Stimulated activated CD4-positive, alpha-beta T cell treated with anti-CD3 and anti-CD28 coated beads, TNF-alpha, amount 100 ng/mL, for 48 hours (primary cell): ENCODE data around the gene AIF1.
A peak's percentile ranks its signal among the peaks of the same experiment; 100 is the strongest.

ENCODE experiments used
- DNase-seq, 3 donors: peaks; one replicate each; pipeline ENCODE4 v3.0.0-alpha.2; 2020; ENCODE audit warnings: low read depth in 3 of 3

AIF1 gene

GRCh38 chr6:31614684-31615578, at the start of gene AIF1:
TSS of gene AIF1 (plus strand) at chr6:31615234. CDS start at chr6:31615330, 96 bp downstream.
- DNase-seq, result no peak

GRCh38 chr6:31567531-31568370, 47.3 kb upstream of the AIF1 start:
- DNase-seq, result no peak

- no peak for DNase-seq
These were observed 46.5 kb upstream of the AIF1 start for GRCh38 chr6:31568537-31568961.

DNA sequence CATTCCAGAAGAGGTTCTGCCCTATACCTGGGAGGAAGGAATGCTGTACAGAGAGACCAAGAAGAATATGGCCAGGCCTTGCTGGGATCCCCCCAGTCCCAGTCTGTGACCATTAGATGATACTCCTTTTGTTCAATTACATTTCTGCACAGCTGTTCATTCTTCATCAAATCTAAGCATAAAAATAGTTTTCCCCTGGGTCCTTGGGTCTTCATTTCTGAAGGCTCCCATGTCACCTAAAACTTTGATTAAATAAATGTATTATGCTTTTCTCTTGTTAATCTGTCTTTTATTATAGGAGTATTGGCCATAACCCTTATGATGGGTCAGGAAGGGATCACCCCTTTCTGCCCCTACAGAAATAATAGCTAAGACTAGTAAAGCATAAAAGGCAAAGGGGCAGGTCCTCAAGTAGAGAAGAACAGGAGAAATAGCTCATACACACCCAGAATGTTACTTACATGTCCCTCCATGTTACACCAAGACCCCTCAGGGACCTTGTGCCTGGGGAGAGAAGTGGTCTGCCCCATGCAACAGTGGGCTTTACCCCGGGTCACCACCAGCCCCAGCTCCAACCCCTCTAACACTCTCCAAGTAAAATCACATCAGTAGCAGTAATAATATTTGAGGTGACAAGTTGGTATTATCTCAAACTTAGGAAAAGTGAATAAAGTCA, 45.0 kb upstream of the AIF1 start:
- no peak for DNase-seq

DNA sequence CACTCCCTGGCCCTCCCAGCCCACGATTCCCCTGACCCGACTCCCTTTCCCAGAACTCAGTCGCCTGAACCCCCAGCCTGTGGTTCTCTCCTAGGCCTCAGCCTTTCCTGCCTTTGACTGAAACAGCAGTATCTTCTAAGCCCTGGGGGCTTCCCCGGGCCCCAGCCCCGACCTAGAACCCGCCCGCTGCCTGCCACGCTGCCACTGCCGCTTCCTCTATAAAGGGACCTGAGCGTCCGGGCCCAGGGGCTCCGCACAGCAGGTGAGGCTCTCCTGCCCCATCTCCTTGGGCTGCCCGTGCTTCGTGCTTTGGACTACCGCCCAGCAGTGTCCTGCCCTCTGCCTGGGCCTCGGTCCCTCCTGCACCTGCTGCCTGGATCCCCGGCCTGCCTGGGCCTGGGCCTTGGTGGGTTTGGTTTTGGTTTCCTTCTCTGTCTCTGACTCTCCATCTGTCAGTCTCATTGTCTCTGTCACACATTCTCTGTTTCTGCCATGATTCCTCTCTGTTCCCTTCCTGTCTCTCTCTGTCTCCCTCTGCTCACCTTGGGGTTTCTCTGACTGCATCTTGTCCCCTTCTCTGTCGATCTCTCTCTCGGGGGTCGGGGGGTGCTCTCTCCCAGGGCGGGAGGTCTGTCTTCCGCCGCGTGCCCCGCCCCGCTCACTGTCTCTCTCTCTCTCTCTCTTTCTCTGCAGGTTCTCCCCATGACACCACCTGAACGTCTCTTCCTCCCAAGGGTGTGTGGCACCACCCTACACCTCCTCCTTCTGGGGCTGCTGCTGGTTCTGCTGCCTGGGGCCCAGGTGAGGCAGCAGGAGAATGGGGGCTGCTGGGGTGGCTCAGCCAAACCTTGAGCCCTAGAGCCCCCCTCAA, 42.8 kb upstream of the AIF1 start, which contains the start of gene LTA:
LTA (plus strand) TSS at position 249 of the 871 bp plus-strand sequence; CDS start at position 703, 454 bp downstream.
- DNase-seq, result peak in 2 of 3 donors; percentile 75

DNA sequence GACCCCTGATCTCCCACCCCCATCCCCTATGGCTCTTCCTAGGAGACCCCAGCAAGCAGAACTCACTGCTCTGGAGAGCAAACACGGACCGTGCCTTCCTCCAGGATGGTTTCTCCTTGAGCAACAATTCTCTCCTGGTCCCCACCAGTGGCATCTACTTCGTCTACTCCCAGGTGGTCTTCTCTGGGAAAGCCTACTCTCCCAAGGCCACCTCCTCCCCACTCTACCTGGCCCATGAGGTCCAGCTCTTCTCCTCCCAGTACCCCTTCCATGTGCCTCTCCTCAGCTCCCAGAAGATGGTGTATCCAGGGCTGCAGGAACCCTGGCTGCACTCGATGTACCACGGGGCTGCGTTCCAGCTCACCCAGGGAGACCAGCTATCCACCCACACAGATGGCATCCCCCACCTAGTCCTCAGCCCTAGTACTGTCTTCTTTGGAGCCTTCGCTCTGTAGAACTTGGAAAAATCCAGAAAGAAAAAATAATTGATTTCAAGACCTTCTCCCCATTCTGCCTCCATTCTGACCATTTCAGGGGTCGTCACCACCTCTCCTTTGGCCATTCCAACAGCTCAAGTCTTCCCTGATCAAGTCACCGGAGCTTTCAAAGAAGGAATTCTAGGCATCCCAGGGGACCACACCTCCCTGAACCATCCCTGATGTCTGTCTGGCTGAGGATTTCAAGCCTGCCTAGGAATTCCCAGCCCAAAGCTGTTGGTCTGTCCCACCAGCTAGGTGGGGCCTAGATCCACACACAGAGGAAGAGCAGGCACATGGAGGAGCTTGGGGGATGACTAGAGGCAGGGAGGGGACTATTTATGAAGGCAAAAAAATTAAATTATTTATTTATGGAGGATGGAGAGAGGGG, 41.6 kb upstream of the AIF1 start:
- no peak for DNase-seq

DNA sequence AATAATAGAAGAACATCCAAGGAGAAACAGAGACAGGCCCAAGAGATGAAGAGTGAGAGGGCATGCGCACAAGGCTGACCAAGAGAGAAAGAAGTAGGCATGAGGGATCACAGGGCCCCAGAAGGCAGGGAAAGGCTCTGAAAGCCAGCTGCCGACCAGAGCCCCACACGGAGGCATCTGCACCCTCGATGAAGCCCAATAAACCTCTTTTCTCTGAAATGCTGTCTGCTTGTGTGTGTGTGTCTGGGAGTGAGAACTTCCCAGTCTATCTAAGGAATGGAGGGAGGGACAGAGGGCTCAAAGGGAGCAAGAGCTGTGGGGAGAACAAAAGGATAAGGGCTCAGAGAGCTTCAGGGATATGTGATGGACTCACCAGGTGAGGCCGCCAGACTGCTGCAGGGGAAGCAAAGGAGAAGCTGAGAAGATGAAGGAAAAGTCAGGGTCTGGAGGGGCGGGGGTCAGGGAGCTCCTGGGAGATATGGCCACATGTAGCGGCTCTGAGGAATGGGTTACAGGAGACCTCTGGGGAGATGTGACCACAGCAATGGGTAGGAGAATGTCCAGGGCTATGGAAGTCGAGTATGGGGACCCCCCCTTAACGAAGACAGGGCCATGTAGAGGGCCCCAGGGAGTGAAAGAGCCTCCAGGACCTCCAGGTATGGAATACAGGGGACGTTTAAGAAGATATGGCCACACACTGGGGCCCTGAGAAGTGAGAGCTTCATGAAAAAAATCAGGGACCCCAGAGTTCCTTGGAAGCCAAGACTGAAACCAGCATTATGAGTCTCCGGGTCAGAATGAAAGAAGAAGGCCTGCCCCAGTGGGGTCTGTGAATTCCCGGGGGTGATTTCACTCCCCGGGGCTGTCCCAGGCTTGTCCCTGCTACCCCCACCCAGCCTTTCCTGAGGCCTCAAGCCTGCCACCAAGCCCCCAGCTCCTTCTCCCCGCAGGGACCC, 40.6 kb upstream of the AIF1 start:
- DNase-seq, result no peak

DNA sequence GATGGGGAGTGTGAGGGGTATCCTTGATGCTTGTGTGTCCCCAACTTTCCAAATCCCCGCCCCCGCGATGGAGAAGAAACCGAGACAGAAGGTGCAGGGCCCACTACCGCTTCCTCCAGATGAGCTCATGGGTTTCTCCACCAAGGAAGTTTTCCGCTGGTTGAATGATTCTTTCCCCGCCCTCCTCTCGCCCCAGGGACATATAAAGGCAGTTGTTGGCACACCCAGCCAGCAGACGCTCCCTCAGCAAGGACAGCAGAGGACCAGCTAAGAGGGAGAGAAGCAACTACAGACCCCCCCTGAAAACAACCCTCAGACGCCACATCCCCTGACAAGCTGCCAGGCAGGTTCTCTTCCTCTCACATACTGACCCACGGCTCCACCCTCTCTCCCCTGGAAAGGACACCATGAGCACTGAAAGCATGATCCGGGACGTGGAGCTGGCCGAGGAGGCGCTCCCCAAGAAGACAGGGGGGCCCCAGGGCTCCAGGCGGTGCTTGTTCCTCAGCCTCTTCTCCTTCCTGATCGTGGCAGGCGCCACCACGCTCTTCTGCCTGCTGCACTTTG, 39.6 kb upstream of the AIF1 start, which contains the start of gene TNF:
TNF (plus strand) TSS at position 231 of the 567 bp plus-strand sequence; CDS start at position 408, 177 bp downstream.
- DNase-seq, result peak; percentile 77 to 85 (median 80)

DNA sequence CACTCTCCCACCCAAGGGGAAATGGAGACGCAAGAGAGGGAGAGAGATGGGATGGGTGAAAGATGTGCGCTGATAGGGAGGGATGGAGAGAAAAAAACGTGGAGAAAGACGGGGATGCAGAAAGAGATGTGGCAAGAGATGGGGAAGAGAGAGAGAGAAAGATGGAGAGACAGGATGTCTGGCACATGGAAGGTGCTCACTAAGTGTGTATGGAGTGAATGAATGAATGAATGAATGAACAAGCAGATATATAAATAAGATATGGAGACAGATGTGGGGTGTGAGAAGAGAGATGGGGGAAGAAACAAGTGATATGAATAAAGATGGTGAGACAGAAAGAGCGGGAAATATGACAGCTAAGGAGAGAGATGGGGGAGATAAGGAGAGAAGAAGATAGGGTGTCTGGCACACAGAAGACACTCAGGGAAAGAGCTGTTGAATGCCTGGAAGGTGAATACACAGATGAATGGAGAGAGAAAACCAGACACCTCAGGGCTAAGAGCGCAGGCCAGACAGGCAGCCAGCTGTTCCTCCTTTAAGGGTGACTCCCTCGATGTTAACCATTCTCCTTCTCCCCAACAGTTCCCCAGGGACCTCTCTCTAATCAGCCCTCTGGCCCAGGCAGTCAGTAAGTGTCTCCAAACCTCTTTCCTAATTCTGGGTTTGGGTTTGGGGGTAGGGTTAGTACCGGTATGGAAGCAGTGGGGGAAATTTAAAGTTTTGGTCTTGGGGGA, 38.9 kb upstream of the AIF1 start:
- DNase-seq, result no peak

- DNase-seq, result no peak
These were observed 38.0 kb upstream of the AIF1 start for GRCh38 chr6:31576897-31577578.

DNA sequence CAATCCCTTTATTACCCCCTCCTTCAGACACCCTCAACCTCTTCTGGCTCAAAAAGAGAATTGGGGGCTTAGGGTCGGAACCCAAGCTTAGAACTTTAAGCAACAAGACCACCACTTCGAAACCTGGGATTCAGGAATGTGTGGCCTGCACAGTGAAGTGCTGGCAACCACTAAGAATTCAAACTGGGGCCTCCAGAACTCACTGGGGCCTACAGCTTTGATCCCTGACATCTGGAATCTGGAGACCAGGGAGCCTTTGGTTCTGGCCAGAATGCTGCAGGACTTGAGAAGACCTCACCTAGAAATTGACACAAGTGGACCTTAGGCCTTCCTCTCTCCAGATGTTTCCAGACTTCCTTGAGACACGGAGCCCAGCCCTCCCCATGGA, 37.5 kb upstream of the AIF1 start:
- no peak for DNase-seq

DNA sequence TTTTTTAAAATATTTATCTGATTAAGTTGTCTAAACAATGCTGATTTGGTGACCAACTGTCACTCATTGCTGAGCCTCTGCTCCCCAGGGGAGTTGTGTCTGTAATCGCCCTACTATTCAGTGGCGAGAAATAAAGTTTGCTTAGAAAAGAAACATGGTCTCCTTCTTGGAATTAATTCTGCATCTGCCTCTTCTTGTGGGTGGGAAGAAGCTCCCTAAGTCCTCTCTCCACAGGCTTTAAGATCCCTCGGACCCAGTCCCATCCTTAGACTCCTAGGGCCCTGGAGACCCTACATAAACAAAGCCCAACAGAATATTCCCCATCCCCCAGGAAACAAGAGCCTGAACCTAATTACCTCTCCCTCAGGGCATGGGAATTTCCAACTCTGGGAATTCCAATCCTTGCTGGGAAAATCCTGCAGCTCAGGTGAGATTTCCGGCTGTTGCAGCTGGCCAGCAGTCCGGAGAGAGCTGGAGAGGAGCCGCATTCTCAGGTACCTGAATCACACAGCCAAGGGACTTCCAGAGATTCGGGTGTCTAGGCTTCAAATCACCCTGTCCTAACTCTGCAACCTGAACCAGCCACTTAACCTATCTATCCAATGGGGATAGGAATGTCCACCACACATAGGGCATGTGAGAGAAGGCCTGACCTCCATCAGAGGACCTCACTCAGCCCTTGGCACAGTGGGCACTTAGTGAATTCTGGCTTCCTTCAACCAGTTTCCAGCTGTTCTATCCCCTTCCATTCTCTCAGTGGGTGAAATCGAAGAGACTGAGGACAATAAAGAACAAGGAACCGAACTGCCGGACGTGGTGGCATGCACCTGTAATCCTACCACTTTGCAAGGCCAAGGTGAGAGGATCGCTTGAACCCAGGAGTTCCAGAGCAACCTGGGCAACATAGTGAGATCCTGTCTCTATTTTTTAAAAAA, 36.6 kb upstream of the AIF1 start:
- no peak for DNase-seq

DNA sequence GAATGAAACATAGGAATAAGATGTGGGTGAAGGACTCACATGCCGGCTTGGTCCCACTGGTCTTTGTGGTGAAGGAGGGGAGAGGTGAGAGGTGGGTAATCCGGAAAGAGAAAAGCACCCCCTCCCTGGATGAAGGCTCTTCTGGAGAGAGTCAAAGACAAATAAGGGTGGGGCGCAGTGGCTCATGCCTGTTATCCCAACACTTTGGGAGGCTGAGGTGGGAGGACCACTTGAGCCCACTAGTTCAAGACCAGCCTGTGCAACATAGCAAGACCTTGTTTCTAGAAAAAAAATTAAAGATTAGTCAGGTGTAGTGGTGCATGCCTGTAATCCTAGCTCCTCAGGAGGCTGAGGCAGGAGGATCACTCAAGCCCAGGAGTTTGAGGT, 35.9 kb upstream of the AIF1 start:
- no peak for DNase-seq

GRCh38 chr6:31579546-31580437, 35.2 kb upstream of the AIF1 start:
- no peak for DNase-seq

- no peak for DNase-seq
These were observed 34.6 kb upstream of the AIF1 start for GRCh38 chr6:31580438-31580740.
